Gastroesophageal sphincter (tissue), 3 donors: ENCODE data around the gene DCBLD1.

Experiments used
- POLR2A ChIP-seq, 2 donors: fragments of 450-650 bp; IDR thresholded peaks; one replicate each; pipeline ENCODE4 v1.6.1; 2017; ENCODE audit warnings: antibody characterized with exemption in 2 of 2, mild to moderate bottlenecking in 2 of 2, moderate library complexity in 1 of 2
- TF ChIP-seq, protein P1 (sequence below), 4 experiments: fragments of 200-600 bp in 2 of 4; fragments of 450-650 bp in 2 of 4; sonication (generic) in 1 of 4; IDR thresholded peaks; one replicate each; pipeline ENCODE4 v1.5.1; 2017 to 2019; ENCODE audit warnings: antibody characterized with exemption in 4 of 4, mild to moderate bottlenecking in 2 of 4, moderate library complexity in 2 of 4

DNA sequence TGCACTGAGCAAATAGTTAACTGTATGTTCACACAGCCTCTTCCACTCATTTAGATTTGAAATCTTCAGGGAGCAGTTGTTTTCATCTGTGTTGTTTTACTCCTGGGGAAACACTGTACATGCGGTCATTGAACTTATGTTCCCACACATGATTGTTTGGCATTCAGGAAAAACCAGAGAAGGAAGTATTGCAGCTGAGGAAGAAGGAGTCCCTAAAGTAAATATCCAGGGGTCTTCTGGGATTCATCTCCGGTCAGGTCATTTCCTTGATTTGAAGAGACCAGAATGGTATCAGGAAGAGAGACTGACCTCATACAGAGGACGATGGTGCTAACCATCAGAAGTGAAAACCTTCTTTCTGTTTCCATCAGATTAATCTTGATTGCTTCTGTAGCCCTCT, 52.5 kb downstream of the DCBLD1 start:
- TF ChIP-seq, protein P1, sequence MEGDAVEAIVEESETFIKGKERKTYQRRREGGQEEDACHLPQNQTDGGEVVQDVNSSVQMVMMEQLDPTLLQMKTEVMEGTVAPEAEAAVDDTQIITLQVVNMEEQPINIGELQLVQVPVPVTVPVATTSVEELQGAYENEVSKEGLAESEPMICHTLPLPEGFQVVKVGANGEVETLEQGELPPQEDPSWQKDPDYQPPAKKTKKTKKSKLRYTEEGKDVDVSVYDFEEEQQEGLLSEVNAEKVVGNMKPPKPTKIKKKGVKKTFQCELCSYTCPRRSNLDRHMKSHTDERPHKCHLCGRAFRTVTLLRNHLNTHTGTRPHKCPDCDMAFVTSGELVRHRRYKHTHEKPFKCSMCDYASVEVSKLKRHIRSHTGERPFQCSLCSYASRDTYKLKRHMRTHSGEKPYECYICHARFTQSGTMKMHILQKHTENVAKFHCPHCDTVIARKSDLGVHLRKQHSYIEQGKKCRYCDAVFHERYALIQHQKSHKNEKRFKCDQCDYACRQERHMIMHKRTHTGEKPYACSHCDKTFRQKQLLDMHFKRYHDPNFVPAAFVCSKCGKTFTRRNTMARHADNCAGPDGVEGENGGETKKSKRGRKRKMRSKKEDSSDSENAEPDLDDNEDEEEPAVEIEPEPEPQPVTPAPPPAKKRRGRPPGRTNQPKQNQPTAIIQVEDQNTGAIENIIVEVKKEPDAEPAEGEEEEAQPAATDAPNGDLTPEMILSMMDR (IDR thresholded peaks at IDR 0.05), result no peak
- no peak for TF ChIP-seq POLR2A (IDR thresholded peaks at IDR 0.05)
